Activated CD8-positive, alpha-beta T cell treated with anti-CD3 and anti-CD28 coated beads for 36 hours (primary cell): ENCODE results near the gene VAMP8. TPM values are rescaled to one million over a fixed set of nuclear protein-coding genes. Genes with fewer than 3 reads are reported as not detected.

Source experiments
- ATAC-seq: fragments of 200-7000 bp; cut with Tn5 transposase; one replicate; pipeline ENCODE4 v1.10.0; 2021; ENCODE audit warnings: mild to moderate bottlenecking, moderate library complexity
- CTCF ChIA-PET: fragments of 350-600 bp; sonication (Branson Sonifier 250); formaldehyde crosslinking; loops from one replicate; lab custom pipeline; 2021; ENCODE audit warnings: antibody characterized with exemption; lab: Charles Lee
- POLR2A ChIA-PET: fragments of 350-600 bp; sonication (Branson Sonifier 250); formaldehyde crosslinking; loops from one replicate; lab custom pipeline; 2021; ENCODE audit warnings: antibody characterized with exemption; lab: Charles Lee
- DNase-seq: peaks from one replicate; pipeline ENCODE4 v3.0.0-alpha.2; 2020
- H3K27ac Mint-ChIP-seq: one replicate; pipeline ENCODE4 v1.8.0; 2021; ENCODE audit warnings: mild to moderate bottlenecking, mixed read lengths
- H3K27me3 Mint-ChIP-seq: one replicate; pipeline ENCODE4 v1.8.0; 2021; ENCODE audit warnings: mixed read lengths
- H3K36me3 Mint-ChIP-seq: one replicate; pipeline ENCODE4 v1.8.0; 2021; ENCODE audit warnings: low read depth, mixed read lengths
- H3K4me1 Mint-ChIP-seq: one replicate; pipeline ENCODE4 v1.8.0; 2021; ENCODE audit warnings: low read depth, mixed read lengths
- H3K4me3 Mint-ChIP-seq: one replicate; pipeline ENCODE4 v1.8.0; 2021; ENCODE audit warnings: mild to moderate bottlenecking, moderate library complexity, mixed read lengths
- H3K9me3 Mint-ChIP-seq: one replicate; pipeline ENCODE4 v1.8.0; 2021; ENCODE audit warnings: mixed read lengths
- CTCF ChIP-seq: fragments of 200-600 bp; IDR thresholded peaks from one replicate; pipeline ENCODE4 v1.8.0; 2022; ENCODE audit warnings: antibody characterized with exemption, mild to moderate bottlenecking
- intact Hi-C: fragments of 100-400 bp; cut with micrococcal nuclease; formaldehyde crosslinking; loops from one replicate; pipeline ENCODE4 v1.10.0; 2022
- total RNA-seq, 2 experiments: library from RNA; stranded (reverse); gene quantifications; one replicate each; pipeline ENCODE4 v1.2.3, GENCODE V29; 2021

VAMP8 gene
- total RNA-seq, 2 experiments from 2014 or later, result 84.5 to 91.1 TPM

DNA sequence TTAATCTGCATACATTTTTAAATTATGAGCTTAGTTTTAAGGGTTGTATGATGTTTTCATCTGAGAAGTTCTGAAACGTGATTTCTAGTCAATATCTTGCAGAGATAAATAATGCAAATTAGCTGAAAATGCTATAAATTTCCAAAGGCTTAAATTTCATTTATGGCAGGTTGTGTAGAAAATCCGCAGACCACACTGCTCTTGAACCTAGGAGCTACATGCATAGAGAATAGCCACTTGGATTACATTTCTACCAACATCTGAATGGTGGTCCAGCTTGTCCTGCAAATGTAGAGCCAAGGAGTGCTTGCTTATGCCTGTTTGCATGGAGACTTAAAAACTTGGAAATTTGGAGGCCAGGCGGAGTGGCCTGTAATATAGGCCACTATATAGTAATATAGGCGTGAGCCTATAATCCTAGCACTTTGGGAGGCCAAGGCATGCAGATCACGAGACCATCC lies 31.6 kb upstream of the VAMP8 start:
- no peaks in the 10 kb centered on the region for H3K9me3 Mint-ChIP-seq
- POLR2A ChIA-PET, result interaction anchor here (0.6 to 23.8 kb wide), 25 partner anchors 1 to 228 kb away, joined by 3 to 467 read pairs (median 4); partner anchors contain the start of genes CAPG, ELMOD3, GGCX and MAT2A
- H3K4me1 Mint-ChIP-seq, result peaks cover 30% of the 10 kb centered on the region
- H3K36me3 Mint-ChIP-seq, result peaks cover 50% of the 10 kb centered on the region
- no peak overlapping the region for H3K27ac Mint-ChIP-seq
- no peak overlapping the region for H3K4me3 Mint-ChIP-seq
- H3K27me3 Mint-ChIP-seq, result no peaks in the 10 kb centered on the region
- no peak for DNase-seq
- CTCF ChIA-PET, result interaction anchor here (0.5 to 2.8 kb wide), 8 partner anchors 11 to 155 kb away, joined by 3 to 25 read pairs (median 3); partner anchors contain the start of gene C2orf68
- no peak for TF ChIP-seq CTCF
- ATAC-seq, result peak; percentile 5
- intact Hi-C loops, result loop anchor here (10.0 kb wide), 1 partner anchor 221 kb away; the partner anchor contains the start of gene TGOLN2

DNA sequence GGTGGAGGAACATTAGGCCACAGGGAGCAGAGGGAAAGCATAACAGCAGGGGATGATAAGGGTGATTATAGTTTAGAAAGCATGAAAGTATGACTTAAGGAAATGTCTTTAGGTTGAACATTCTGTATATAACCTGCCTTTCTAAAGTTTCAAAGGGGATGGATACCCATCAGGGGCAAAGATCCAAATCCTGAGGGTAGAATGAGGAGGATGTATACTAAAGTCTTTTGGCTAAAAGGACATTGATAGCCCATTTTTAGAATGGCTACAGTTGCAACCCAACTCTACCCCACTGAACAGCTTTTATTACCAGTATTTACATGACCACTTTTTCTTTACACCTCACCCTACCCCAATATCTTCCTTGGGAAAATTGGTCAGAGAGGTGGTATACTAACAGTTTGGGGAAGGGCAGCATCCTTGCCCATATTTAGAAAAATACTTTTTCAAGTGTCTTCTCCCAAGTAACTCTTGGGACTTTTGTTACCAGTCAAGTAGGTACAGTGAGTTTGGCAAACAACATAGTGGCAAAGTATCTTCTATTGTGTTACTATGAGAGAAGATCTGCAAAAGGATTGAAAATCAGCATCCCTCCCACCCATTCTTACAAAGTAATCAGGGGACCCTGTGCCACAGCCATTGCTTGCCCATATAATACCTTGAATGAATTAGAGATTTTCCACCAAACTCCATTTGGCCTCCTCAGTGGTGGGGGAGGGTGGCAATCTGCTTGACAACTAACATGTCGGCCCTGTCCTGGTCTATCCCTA lies 30.1 kb upstream of the VAMP8 start:
- H3K9me3 Mint-ChIP-seq, result no peaks in the 10 kb centered on the region
- TF ChIP-seq CTCF, result no peak
- ATAC-seq (no peak), DNase-seq (no peak)
- CTCF ChIA-PET, result interaction anchor here (1.0 to 7.7 kb wide), 5 partner anchors 15 to 247 kb away, joined by 3 to 221 read pairs (median 6); partner anchors contain the start of gene SH2D6
- no peak overlapping the region for H3K4me3 Mint-ChIP-seq
- H3K27me3 Mint-ChIP-seq, result no peaks in the 10 kb centered on the region
- POLR2A ChIA-PET, result interaction anchor here (0.7 to 23.8 kb wide), 10 partner anchors 3 to 221 kb away, joined by 4 to 467 read pairs (median 11); partner anchors contain the start of genes CAPG, GGCX, MAT2A and SH2D6
- H3K27ac Mint-ChIP-seq, result peak overlapping the region; percentile 11
- peaks cover 42% of the 10 kb centered on the region for H3K36me3 Mint-ChIP-seq
- peaks cover 17% of the 10 kb centered on the region for H3K4me1 Mint-ChIP-seq
- intact Hi-C loops, result loop anchor here (10.0 kb wide), 1 partner anchor 222 kb away; the partner anchor contains the start of gene TGOLN2

DNA sequence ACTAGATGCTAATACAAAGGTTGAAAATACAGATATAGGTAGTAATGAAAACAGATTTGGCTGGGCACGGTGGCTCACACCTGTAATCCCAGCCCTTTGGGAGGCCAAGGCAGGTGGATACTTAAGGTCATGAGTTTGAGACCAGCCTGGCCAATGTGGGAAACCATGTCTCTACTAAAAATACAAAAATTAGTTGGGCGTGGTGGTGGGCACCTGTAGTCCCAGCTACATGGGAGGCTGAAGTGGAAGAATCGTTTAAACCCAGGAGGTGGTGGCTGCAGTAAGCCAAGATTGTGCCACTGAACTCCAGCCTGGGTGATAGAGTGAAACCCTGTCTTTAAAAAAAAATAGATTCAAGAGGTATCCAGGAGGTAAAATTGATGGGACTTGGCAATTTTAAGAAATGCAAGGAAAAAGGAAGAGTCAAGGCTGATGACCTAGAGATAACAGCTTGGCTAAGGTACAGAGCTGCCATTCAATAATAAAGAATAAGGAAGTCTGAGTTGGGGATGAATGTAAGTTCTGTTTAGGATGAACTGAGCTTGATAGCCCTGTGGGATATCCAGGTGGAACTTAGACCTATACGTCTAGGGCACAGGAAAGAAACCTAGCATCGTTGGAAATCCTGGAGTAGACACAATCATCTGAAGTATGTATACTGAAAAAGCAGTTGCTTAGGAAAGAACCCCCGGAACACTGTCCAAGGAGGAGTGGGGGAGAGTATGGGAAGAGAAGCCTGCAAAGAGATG lies 29.4 kb upstream of the VAMP8 start:
- no peak for TF ChIP-seq CTCF
- peaks cover 35% of the 10 kb centered on the region for H3K36me3 Mint-ChIP-seq
- CTCF ChIA-PET, result interaction anchor here (0.7 to 7.7 kb wide), 7 partner anchors 18 to 248 kb away, joined by 3 to 221 read pairs (median 4); partner anchors contain the start of gene SH2D6
- ATAC-seq (no peak), DNase-seq (no peak)
- H3K27ac Mint-ChIP-seq, result peak overlapping the region; percentile 11
- intact Hi-C loops, result loop anchor here (10.0 kb wide), 1 partner anchor 223 kb away; the partner anchor contains the start of gene TGOLN2
- peaks cover 9% of the 10 kb centered on the region for H3K4me1 Mint-ChIP-seq
- no peaks in the 10 kb centered on the region for H3K27me3 Mint-ChIP-seq
- no peaks in the 10 kb centered on the region for H3K9me3 Mint-ChIP-seq
- H3K4me3 Mint-ChIP-seq, result no peak overlapping the region
- POLR2A ChIA-PET, result interaction anchor here (1.9 to 23.8 kb wide), 7 partner anchors 3 to 222 kb away, joined by 4 to 467 read pairs (median 331); partner anchors contain the start of genes CAPG, GGCX, MAT2A and SH2D6

GRCh38 chr2:85548608-85548900 lies 28.8 kb upstream of the VAMP8 start:
- H3K27ac Mint-ChIP-seq, result no peak overlapping the region
- peaks cover 30% of the 10 kb centered on the region for H3K36me3 Mint-ChIP-seq
- intact Hi-C loops, result loop anchor here (10.0 kb wide), 1 partner anchor 224 kb away; the partner anchor contains the start of gene TGOLN2

More at GRCh38 chr2:85548608-85548900, 28.8 kb upstream of the VAMP8 start:
- Mint-ChIP-seq H3K27me3 (no peaks in the 10 kb centered on the region), H3K4me3 (no peak overlapping the region), H3K4me1 (peaks cover 5% of the 10 kb centered on the region), H3K9me3 (no peaks in the 10 kb centered on the region)
- ATAC-seq (no peak), DNase-seq (no peak)
- ChIA-PET CTCF (interaction anchor here (0.7 to 7.7 kb wide), 9 partner anchors 19 to 248 kb away, joined by 3 to 221 read pairs (median 4); partner anchors contain the start of gene SH2D6), POLR2A (interaction anchor here (16.4 to 23.8 kb wide), 3 partner anchors 4 to 134 kb away, joined by 331 to 467 read pairs (median 467); partner anchors contain the start of genes CAPG, GGCX, MAT2A and SH2D6)
- no peak for TF ChIP-seq CTCF
